LNCaP clone FGC (cell line): ENCODE results near the gene NRXN3.

Experiments used
- DNase-seq: peaks from one replicate; pipeline ENCODE4 v3.0.0-alpha.2; 2011; ENCODE audit warnings: low read depth
- H3K4me3 ChIP-seq: 2 replicates; pipeline ENCODE4 v1.5.1; 2011; ENCODE audit warnings: mild to moderate bottlenecking, low read depth, low read length, control low read depth
- TF ChIP-seq, protein P1 (sequence below): IDR thresholded peaks from 2 replicates; pipeline ENCODE4 v1.5.1; 2012; ENCODE audit warnings: mild to moderate bottlenecking; ENCODE audit not compliant: control insufficient read depth, insufficient read depth; ENCODE audit errors: extremely low read depth

Gene NRXN3

GRCh38 chr14:78588906-78589305 lies 418.7 kb downstream of the NRXN3 start:
- TF ChIP-seq, protein P1, sequence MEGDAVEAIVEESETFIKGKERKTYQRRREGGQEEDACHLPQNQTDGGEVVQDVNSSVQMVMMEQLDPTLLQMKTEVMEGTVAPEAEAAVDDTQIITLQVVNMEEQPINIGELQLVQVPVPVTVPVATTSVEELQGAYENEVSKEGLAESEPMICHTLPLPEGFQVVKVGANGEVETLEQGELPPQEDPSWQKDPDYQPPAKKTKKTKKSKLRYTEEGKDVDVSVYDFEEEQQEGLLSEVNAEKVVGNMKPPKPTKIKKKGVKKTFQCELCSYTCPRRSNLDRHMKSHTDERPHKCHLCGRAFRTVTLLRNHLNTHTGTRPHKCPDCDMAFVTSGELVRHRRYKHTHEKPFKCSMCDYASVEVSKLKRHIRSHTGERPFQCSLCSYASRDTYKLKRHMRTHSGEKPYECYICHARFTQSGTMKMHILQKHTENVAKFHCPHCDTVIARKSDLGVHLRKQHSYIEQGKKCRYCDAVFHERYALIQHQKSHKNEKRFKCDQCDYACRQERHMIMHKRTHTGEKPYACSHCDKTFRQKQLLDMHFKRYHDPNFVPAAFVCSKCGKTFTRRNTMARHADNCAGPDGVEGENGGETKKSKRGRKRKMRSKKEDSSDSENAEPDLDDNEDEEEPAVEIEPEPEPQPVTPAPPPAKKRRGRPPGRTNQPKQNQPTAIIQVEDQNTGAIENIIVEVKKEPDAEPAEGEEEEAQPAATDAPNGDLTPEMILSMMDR = no peak
- no peak for DNase-seq
- no peak overlapping the region for H3K4me3 ChIP-seq

DNA sequence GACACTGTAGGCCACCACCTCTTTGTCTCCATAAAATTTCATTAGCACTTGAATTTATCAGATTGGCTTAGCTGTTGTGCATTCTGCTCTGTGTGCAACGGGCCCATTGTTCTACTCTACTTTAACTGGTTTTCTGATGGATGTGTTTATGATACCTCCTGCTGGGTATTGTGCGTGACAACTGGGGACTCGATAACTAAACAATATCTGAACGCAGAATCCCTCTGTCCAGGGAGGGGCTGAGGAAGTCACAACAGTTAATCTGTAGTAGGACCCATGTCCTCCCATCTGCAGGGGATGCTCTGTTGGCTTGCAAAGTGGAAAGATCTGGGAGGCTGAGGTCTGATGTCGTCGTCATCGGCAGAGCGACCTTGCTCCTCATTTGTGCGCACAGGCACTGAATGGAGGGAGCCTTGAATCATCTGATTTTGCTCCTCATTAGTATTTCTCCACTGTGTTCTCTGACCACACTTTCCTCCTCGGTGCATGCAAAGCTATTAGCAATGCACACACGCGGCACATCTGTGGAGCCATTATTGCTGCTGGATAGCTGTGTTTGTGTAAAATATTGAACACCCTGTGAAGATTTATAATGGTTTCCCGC lies 422.5 kb downstream of the NRXN3 start:
- TF ChIP-seq, protein P1 = no peak
- H3K4me3 ChIP-seq = no peak overlapping the region
- no peak for DNase-seq

DNA sequence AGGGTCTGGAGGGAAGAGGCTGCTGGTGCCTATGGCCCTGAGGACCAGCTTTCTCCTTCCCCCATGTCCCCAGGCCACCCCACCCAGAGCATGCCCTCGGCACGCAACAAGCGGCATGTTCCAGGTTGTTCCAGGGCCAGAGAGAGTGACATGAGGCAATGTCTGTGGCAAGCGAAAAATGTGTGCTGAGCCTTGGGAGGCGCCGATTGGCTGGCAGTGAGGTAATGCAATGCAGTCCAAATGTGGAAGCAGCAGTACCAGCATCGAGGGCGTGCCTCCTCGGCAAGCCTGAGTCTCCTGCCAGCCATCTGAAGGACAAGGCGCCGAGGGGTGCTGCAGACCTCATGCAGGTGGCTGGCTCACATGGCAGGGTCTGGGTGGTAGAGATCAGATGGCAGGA lies 423.8 kb downstream of the NRXN3 start:
- TF ChIP-seq, protein P1 = no peak
- H3K4me3 ChIP-seq = no peak overlapping the region
- DNase-seq = no peak

GRCh38 chr14:78595797-78596196 lies 425.6 kb downstream of the NRXN3 start:
- DNase-seq = no peak
- TF ChIP-seq, protein P1 = peak; percentile 61
- no peak overlapping the region for H3K4me3 ChIP-seq

GRCh38 chr14:78598046-78598920 lies 428.1 kb downstream of the NRXN3 start:
- no peak for DNase-seq
- H3K4me3 ChIP-seq = no peak overlapping the region

GRCh38 chr14:78605025-78605762 lies 435.0 kb downstream of the NRXN3 start:
- TF ChIP-seq, protein P1 = no peak
- H3K4me3 ChIP-seq = no peak overlapping the region
- DNase-seq = no peak

More at GRCh38 chr14:78598046-78598920, 428.1 kb downstream of the NRXN3 start:
- TF ChIP-seq, protein P1 = peak; percentile 98
